ENCODE results near the gene TIMP1.

The TIMP1 gene

DNA sequence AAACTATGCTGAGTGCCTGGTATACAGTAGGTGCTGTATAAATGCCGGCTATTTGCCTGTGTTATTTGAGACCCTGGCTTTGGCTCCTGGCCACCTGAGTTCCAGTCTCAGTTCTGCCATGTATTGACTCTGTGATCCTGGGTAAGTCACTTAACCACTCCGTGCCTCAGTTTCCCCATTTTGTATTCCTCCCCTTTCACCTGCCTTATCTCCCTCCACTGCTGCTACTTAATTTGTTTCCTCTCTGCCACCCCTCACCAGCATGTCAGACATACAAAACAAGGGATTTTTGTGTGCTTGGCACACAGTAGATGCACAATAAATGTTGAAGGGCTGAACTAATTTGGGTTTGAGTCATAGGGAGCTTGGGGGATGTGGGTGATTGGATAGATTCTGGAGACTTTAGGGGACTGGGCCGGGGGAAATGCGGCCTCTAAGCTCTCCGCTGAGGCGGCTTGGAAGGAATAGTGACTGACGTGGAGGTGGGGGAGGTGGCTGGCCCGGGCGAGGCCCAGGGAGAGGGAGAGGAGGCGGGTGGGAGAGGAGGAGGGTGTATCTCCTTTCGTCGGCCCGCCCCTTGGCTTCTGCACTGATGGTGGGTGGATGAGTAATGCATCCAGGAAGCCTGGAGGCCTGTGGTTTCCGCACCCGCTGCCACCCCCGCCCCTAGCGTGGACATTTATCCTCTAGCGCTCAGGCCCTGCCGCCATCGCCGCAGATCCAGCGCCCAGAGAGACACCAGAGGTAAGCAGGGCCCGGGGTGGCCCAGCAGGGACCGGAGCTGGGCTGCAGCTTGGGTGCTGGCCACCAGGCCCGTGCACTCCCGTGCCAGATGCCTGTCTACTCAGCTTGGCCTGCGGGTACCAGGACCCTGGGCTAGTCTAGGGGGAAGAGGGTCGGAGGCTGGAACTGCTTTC lies at the start of gene TIMP1:
TIMP1 (plus strand) TSS at position 706 of the 917 bp plus-strand sequence. CDS start 980 bp downstream, outside the sequence.
- H3K4me1 ChIP-seq (ENCODE audit: insufficient read depth, poor library complexity, severe bottlenecking) = peaks cover 8% of the 10 kb centered on the region
- TF ChIP-seq CTCF (IDR thresholded peaks at IDR 0.05; ENCODE audit: poor library complexity, severe bottlenecking) = no peak
- H3K36me3 ChIP-seq (ENCODE audit: low read depth) = peaks cover 9% of the 10 kb centered on the region
- H3K27me3 ChIP-seq (ENCODE audit: insufficient read depth, poor library complexity, severe bottlenecking) = no peaks in the 10 kb centered on the region
- DNase-seq (ENCODE audit: low spot score) (peak; percentile 92), ATAC-seq (ENCODE audit: low read depth) (peak; percentile 92)
- H3K27ac ChIP-seq (ENCODE audit: poor library complexity, severe bottlenecking) = peak within 1 kb of the TSS; percentile 56
- peak within 1 kb of the TSS; percentile 85 for H3K4me3 ChIP-seq (ENCODE audit: severe bottlenecking)
- no peaks in the 10 kb centered on the region for H3K9me3 ChIP-seq (ENCODE audit: severe bottlenecking)

GRCh38 chrX:47539860-47540259 lies 42.4 kb upstream of the TIMP1 start:
- TF ChIP-seq CTCF (IDR thresholded peaks at IDR 0.05; ENCODE audit: poor library complexity, severe bottlenecking) = no peak
- Histone ChIP-seq H3K4me3 (ENCODE audit: severe bottlenecking) (no peak overlapping the region), H3K9me3 (ENCODE audit: severe bottlenecking) (no peaks in the 10 kb centered on the region), H3K27me3 (ENCODE audit: insufficient read depth, poor library complexity, severe bottlenecking) (no peaks in the 10 kb centered on the region), H3K36me3 (ENCODE audit: low read depth) (no peaks in the 10 kb centered on the region), H3K27ac (ENCODE audit: poor library complexity, severe bottlenecking) (no peak overlapping the region), H3K4me1 (ENCODE audit: insufficient read depth, poor library complexity, severe bottlenecking) (no peaks in the 10 kb centered on the region)
- no peak for DNase-seq (ENCODE audit: low spot score)
- no peak for ATAC-seq (ENCODE audit: low read depth)

DNA sequence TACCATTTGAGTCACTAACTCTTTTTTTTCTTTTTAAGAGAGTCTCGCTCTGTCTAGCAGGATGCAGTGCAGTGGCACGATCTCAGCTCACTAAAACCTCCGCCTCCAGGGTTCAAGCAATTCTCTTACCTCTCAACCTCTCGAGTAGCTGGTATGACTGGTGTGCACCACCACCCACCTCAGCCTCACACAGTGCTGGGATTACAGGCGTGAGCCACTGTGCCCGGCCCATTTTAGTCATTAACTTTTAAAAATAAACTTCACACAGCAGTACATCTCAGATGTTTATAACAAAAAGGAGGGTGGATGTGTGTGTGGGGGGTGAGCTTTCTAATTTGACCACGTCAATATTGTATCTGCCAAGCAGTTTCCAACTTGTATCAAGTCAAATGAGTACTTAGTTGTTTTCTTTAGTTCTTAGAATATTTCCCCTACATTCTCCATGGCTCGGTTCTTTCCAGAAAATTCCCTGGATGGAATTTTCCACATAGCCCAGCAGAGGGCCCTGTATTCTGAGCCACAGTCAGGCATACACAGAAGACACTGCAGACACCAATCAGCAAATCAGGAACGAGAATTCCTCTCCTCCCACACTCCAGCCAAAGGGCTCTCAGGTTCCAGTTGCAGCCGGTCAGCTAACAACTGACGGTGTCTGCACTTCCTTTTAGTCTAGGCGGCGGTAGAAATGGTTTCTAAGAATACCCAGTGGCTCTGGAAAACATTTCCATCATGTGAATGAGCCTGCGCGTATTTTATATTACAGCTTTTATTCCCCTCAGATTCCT lies 41.3 kb upstream of the TIMP1 start:
- Histone ChIP-seq H3K36me3 (ENCODE audit: low read depth) (no peaks in the 10 kb centered on the region), H3K27ac (ENCODE audit: poor library complexity, severe bottlenecking) (peak overlapping the region; percentile 35), H3K9me3 (ENCODE audit: severe bottlenecking) (no peaks in the 10 kb centered on the region), H3K4me3 (ENCODE audit: severe bottlenecking) (no peak overlapping the region), H3K4me1 (ENCODE audit: insufficient read depth, poor library complexity, severe bottlenecking) (no peaks in the 10 kb centered on the region), H3K27me3 (ENCODE audit: insufficient read depth, poor library complexity, severe bottlenecking) (no peaks in the 10 kb centered on the region)
- peak; percentile 77 for TF ChIP-seq CTCF (IDR thresholded peaks at IDR 0.05; ENCODE audit: poor library complexity, severe bottlenecking)
- ATAC-seq (ENCODE audit: low read depth) = peak; percentile 100
- no peak for DNase-seq (ENCODE audit: low spot score)

- Histone ChIP-seq H3K4me1 (ENCODE audit: insufficient read depth, poor library complexity, severe bottlenecking) (no peaks in the 10 kb centered on the region), H3K4me3 (ENCODE audit: severe bottlenecking) (no peak overlapping the region), H3K27me3 (ENCODE audit: insufficient read depth, poor library complexity, severe bottlenecking) (no peaks in the 10 kb centered on the region), H3K9me3 (ENCODE audit: severe bottlenecking) (no peaks in the 10 kb centered on the region), H3K36me3 (ENCODE audit: low read depth) (no peaks in the 10 kb centered on the region), H3K27ac (ENCODE audit: poor library complexity, severe bottlenecking) (no peak overlapping the region)
- ATAC-seq (ENCODE audit: low read depth) (no peak), DNase-seq (ENCODE audit: low spot score) (no peak)
- no peak for TF ChIP-seq CTCF (IDR thresholded peaks at IDR 0.05; ENCODE audit: poor library complexity, severe bottlenecking)
These were observed 38.7 kb upstream of the TIMP1 start for GRCh38 chrX:47543496-47543895.

All from RWPE2 (cell line).